GM12892 (cell line): ENCODE results near the gene FOSL2.

ENCODE experiments used
- POLR2A ChIP-seq: IDR thresholded peaks from 2 replicates; pipeline ENCODE4 v1.6.1; 2011; ENCODE audit warnings: low read depth, low read length, control low read depth
- POLR2AphosphoS5 ChIP-seq: IDR thresholded peaks from 2 replicates; pipeline ENCODE4 v1.6.1; 2011; ENCODE audit warnings: low read depth, low read length, control low read depth
- TAF1 ChIP-seq: IDR thresholded peaks from 2 replicates; pipeline ENCODE4 v1.6.1; 2011; ENCODE audit warnings: low read depth, mild to moderate bottlenecking, control low read depth, low read length, borderline replicate concordance

- TF ChIP-seq POLR2A (no peak), POLR2AphosphoS5 (no peak), TAF1 (no peak)
Measured at GRCh38 chr2:28413152-28413898, 20.7 kb downstream of the FOSL2 start.
